ENCODE results near the gene FAM209B. TPM values are rescaled to one million over a fixed set of nuclear protein-coding genes. Genes with fewer than 3 reads are reported as not detected.
"Not testable (repeated sequence)": the region's sequence is repeated elsewhere in the genome, so short reads cannot be mapped to it uniquely, and the experiment has no call there.

Gene FAM209B
- total RNA-seq, 1 donor from 2014 or later, result not detected

GRCh38 chr20:56537997-56538396 is 5.0 kb downstream of the FAM209B start:
- DNase-seq (ENCODE audit: low spot score), result no peak

GRCh38 chr20:56540415-56540814 is 7.4 kb downstream of the FAM209B start:
- DNase-seq (ENCODE audit: low spot score), result peak; percentile 21

GRCh38 chr20:56542489-56543030 is 9.5 kb downstream of the FAM209B start:
- DNase-seq (ENCODE audit: low spot score), result no peak

- DNase-seq (ENCODE audit: low spot score), result no peak
Observed at GRCh38 chr20:56551571-56551970, 18.5 kb downstream of the FAM209B start.

GRCh38 chr20:56552911-56553629 is 20.0 kb downstream of the FAM209B start:
- no peak for DNase-seq (ENCODE audit: low spot score)

GRCh38 chr20:56554869-56555268 is 21.8 kb downstream of the FAM209B start:
- DNase-seq (ENCODE audit: low spot score), result peak; percentile 94

- DNase-seq (ENCODE audit: low spot score), result no peak
Observed at GRCh38 chr20:56558968-56559367, 25.9 kb downstream of the FAM209B start.

GRCh38 chr20:56564526-56564925 is 31.5 kb downstream of the FAM209B start:
- not testable (repeated sequence) for DNase-seq (ENCODE audit: low spot score)

GRCh38 chr20:56565511-56565910 is 32.5 kb downstream of the FAM209B start:
- no peak for DNase-seq (ENCODE audit: low spot score)

- no peak for DNase-seq (ENCODE audit: low spot score)
Observed at GRCh38 chr20:56566621-56567020, 33.6 kb downstream of the FAM209B start.

- DNase-seq (ENCODE audit: low spot score), result no peak
Observed at GRCh38 chr20:56570832-56571231, 37.8 kb downstream of the FAM209B start.

GRCh38 chr20:56572172-56572571 is 39.1 kb downstream of the FAM209B start:
- DNase-seq (ENCODE audit: low spot score), result no peak

- no peak for DNase-seq (ENCODE audit: low spot score)
Observed at GRCh38 chr20:56573986-56574385, 40.9 kb downstream of the FAM209B start.

GRCh38 chr20:56574531-56575142 is 41.6 kb downstream of the FAM209B start:
- no peak for DNase-seq (ENCODE audit: low spot score)

GRCh38 chr20:56575157-56575556 is 42.1 kb downstream of the FAM209B start:
- DNase-seq (ENCODE audit: low spot score), result no peak

GRCh38 chr20:56575961-56576360 is 42.9 kb downstream of the FAM209B start:
- no peak for DNase-seq (ENCODE audit: low spot score)

- no peak for DNase-seq (ENCODE audit: low spot score)
Observed at GRCh38 chr20:56579301-56579710, 46.3 kb downstream of the FAM209B start.

GRCh38 chr20:56580226-56580625 is 47.2 kb downstream of the FAM209B start:
- no peak for DNase-seq (ENCODE audit: low spot score)

GRCh38 chr20:56581701-56582100 is 48.7 kb downstream of the FAM209B start:
- DNase-seq (ENCODE audit: low spot score), result no peak

- no peak for DNase-seq (ENCODE audit: low spot score)
Observed at GRCh38 chr20:56582542-56582941, 49.5 kb downstream of the FAM209B start.

- DNase-seq (ENCODE audit: low spot score), result no peak
Observed at GRCh38 chr20:56584916-56585315, 51.9 kb downstream of the FAM209B start.

All from umbilical cord (tissue), 2 donors.